ENCODE data around the gene VSIG2. TPM values are rescaled to one million over a fixed set of nuclear protein-coding genes. Genes with fewer than 3 reads are reported as not detected.

VSIG2 gene
- total RNA-seq, 1 donor from 2014 or later: 0.20 TPM

DNA sequence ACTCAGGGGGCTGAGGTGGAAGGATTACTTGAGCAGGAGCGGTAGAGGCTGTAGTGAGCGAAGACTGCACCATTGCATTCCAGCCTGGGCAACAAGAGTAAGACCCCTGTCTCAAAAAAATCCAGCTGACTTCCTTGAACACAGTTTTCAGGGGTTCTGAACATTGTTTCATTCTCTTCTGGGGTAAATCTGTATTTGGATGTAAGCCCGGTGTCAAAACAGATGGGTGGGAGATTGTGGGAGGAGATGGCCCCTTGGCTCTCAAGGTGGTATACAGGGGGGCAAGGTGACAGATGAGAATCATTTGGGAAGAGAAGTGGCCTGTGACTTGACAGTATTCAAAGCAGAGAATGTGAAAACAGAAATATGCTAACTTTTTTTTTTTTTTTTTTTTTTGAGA is 5.3 kb upstream of the VSIG2 start:
- ChIA-PET CTCF (interaction anchor here (1.5 to 2.0 kb wide), 2 partner anchors 11 to 84 kb away, joined by 3 to 7 read pairs; partner anchors contain the start of genes SIAE and SPA17), POLR2A (interaction anchor here (2.3 kb wide), 1 partner anchor 11 kb away, joined by 11 read pairs; no protein-coding TSS in a partner anchor)
- Mint-ChIP-seq H3K36me3 (ENCODE audit: low read depth) (peaks cover 3% of the 10 kb centered on the region), H3K4me1 (peaks cover 41% of the 10 kb centered on the region), H3K27ac (no peak overlapping the region), H3K4me3 (no peak overlapping the region), H3K9me3 (no peaks in the 10 kb centered on the region), H3K27me3 (peaks cover 2% of the 10 kb centered on the region)
- intact Hi-C loops (cut with micrococcal nuclease): no loop called here
- DNase-seq: no peak
- no peak for TF ChIP-seq CTCF (IDR thresholded peaks at IDR 0.05)
- ATAC-seq (ENCODE audit: low read depth): no peak

- Mint-ChIP-seq H3K9me3 (no peaks in the 10 kb centered on the region), H3K4me3 (no peak overlapping the region), H3K27me3 (peaks cover 2% of the 10 kb centered on the region)
These were observed 4.7 kb upstream of the VSIG2 start for GRCh38 chr11:124756753-124757227.

GRCh38 chr11:124756033-124756752 is 4.1 kb upstream of the VSIG2 start:
- no peak overlapping the region for H3K27ac Mint-ChIP-seq
- CTCF ChIA-PET: interaction anchor here (1.5 to 2.0 kb wide), 2 partner anchors 9 to 83 kb away, joined by 3 to 7 read pairs; partner anchors contain the start of genes SIAE and SPA17
- ATAC-seq (ENCODE audit: low read depth): no peak

More at GRCh38 chr11:124756753-124757227, 4.7 kb upstream of the VSIG2 start:
- ChIA-PET CTCF (interaction anchor here (1.5 to 2.0 kb wide), 2 partner anchors 10 to 83 kb away, joined by 3 to 7 read pairs; partner anchors contain the start of genes SIAE and SPA17), POLR2A (no interaction called here)
- H3K36me3 Mint-ChIP-seq (ENCODE audit: low read depth): peaks cover 3% of the 10 kb centered on the region
- no peak overlapping the region for H3K27ac Mint-ChIP-seq
- peaks cover 41% of the 10 kb centered on the region for H3K4me1 Mint-ChIP-seq
- no peak for DNase-seq
- no peak for ATAC-seq (ENCODE audit: low read depth)
- no peak for TF ChIP-seq CTCF (IDR thresholded peaks at IDR 0.05)
- intact Hi-C loops (cut with micrococcal nuclease): no loop called here

DNA sequence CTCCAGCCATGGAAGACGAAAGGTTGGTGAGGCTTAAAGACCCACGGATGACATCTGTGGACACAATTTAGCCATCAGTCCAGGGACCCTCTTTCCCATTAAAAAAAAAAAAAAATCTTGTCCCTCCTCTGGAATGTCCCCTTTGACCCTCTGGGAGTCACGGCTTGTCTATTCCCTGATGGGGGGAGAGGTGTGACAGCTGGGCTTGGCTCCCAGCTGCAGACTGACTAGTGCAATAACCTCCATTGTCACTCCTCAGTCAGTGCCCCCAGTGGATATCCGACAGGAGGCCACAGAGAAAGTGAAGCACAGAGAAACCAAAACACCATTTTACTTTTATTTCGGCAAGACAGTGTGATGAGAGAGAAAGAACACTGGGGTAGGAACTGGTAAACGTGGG is 2.7 kb upstream of the VSIG2 start:
- Mint-ChIP-seq H3K36me3 (ENCODE audit: low read depth) (peaks cover 3% of the 10 kb centered on the region), H3K4me3 (no peak overlapping the region), H3K9me3 (no peaks in the 10 kb centered on the region), H3K4me1 (peaks cover 28% of the 10 kb centered on the region), H3K27ac (no peak overlapping the region), H3K27me3 (peaks cover 3% of the 10 kb centered on the region)
- ChIA-PET CTCF (interaction anchor here (1.1 to 1.6 kb wide), 2 partner anchors 86 to 131 kb away, joined by 3 to 4 read pairs; no protein-coding TSS in a partner anchor), POLR2A (interaction anchor here (1.0 kb wide), 1 partner anchor 8 kb away, joined by 3 read pairs; no protein-coding TSS in a partner anchor)
- ATAC-seq (ENCODE audit: low read depth) (no peak), DNase-seq (no peak)
- no peak for TF ChIP-seq CTCF (IDR thresholded peaks at IDR 0.05)
- intact Hi-C loops (cut with micrococcal nuclease): no loop called here

More at GRCh38 chr11:124756033-124756752, 4.1 kb upstream of the VSIG2 start:
- peaks cover 35% of the 10 kb centered on the region for H3K4me1 Mint-ChIP-seq
- peaks cover 2% of the 10 kb centered on the region for H3K27me3 Mint-ChIP-seq
- H3K36me3 Mint-ChIP-seq (ENCODE audit: low read depth): peaks cover 3% of the 10 kb centered on the region
- no peak for DNase-seq
- no peak overlapping the region for H3K4me3 Mint-ChIP-seq
- no peak for TF ChIP-seq CTCF (IDR thresholded peaks at IDR 0.05)
- intact Hi-C loops (cut with micrococcal nuclease): no loop called here
- POLR2A ChIA-PET: interaction anchor here (1.0 kb wide), 1 partner anchor 9 kb away, joined by 3 read pairs; no protein-coding TSS in a partner anchor
- H3K9me3 Mint-ChIP-seq: no peaks in the 10 kb centered on the region

DNA sequence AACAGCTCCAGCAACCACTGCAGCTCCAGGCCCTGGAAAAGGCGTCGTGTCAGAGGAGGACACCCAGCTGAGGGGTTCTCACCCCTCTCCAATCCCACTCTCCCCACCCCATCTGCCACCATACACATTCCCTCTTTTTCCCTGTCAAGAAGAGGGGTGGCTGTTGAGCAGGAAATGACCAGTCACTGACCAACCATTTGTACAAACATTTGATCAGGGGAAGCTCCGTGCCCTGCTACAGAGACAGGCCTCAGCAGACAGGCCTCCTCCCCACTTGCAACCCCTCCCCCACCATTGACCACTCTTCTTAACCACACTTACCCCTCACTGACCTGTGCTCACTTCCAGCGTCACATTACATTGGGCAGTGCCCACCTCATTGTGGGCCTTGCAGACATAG is 2.3 kb upstream of the VSIG2 start:
- ChIA-PET CTCF (interaction anchor here (1.1 to 1.6 kb wide), 2 partner anchors 85 to 131 kb away, joined by 3 to 4 read pairs; no protein-coding TSS in a partner anchor), POLR2A (no interaction called here)
- TF ChIP-seq CTCF (IDR thresholded peaks at IDR 0.05): no peak
- ATAC-seq (ENCODE audit: low read depth) (no peak), DNase-seq (no peak)
- peaks cover 3% of the 10 kb centered on the region for H3K27me3 Mint-ChIP-seq
- H3K36me3 Mint-ChIP-seq (ENCODE audit: low read depth): peaks cover 3% of the 10 kb centered on the region
- H3K27ac Mint-ChIP-seq: no peak overlapping the region
- H3K4me3 Mint-ChIP-seq: no peak overlapping the region
- H3K9me3 Mint-ChIP-seq: no peaks in the 10 kb centered on the region
- intact Hi-C loops (cut with micrococcal nuclease): no loop called here
- peaks cover 29% of the 10 kb centered on the region for H3K4me1 Mint-ChIP-seq

All from activated B cell treated with CpG ODN at 0.5 μM for 24 hours (primary cell).